ENCODE data around the gene YBX2. TPM values are rescaled to one million over a fixed set of nuclear protein-coding genes. Genes with fewer than 3 reads are reported as not detected.
A peak's percentile ranks its signal among the peaks of the same experiment; 100 is the strongest.

The YBX2 gene
- total RNA-seq, 1 donor from 2014 or later, result 1.3 TPM

DNA sequence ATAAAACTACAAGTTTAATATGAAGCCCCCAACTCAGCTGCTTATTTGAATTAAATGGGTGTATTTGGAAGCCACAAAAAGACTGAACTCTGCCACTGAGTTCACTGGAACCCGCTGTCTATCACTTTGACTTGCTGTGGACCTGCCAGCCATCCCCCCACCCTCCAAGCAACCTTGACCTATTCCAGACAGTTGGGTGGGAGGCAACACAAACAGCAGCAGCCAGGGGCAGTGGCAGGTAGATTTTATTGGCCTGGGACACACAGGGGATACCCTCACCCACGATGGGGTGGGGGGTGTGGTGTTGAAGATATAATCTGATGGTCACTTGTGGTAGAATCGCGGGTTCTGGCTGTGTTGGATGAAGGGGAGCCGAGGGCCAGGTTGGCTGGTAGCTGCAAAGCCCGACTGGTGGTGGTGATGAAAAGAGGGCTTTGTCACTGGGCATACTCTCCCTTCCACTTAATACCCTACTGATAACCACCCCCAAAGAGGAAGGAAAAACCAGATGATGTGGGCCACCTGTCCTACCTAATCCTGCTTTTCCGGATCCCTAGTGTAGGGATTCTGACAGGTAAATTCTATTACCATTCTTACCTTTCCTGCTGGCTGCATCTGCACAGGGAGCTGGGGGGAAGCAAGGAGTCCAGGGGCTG is 18.1 kb upstream of the YBX2 start:
- Mint-ChIP-seq H3K4me1 (ENCODE audit: low read depth, unreplicated experiment) (peaks cover 20% of the 10 kb centered on the region), H3K27ac (ENCODE audit: unreplicated experiment) (peak overlapping the region; percentile 43), H3K9me3 (ENCODE audit: unreplicated experiment) (peaks cover 23% of the 10 kb centered on the region), H3K27me3 (ENCODE audit: unreplicated experiment) (peaks cover 12% of the 10 kb centered on the region), H3K4me3 (ENCODE audit: unreplicated experiment) (no peak overlapping the region), H3K36me3 (ENCODE audit: unreplicated experiment) (peaks cover 10% of the 10 kb centered on the region)
- TF ChIP-seq, protein P1, sequence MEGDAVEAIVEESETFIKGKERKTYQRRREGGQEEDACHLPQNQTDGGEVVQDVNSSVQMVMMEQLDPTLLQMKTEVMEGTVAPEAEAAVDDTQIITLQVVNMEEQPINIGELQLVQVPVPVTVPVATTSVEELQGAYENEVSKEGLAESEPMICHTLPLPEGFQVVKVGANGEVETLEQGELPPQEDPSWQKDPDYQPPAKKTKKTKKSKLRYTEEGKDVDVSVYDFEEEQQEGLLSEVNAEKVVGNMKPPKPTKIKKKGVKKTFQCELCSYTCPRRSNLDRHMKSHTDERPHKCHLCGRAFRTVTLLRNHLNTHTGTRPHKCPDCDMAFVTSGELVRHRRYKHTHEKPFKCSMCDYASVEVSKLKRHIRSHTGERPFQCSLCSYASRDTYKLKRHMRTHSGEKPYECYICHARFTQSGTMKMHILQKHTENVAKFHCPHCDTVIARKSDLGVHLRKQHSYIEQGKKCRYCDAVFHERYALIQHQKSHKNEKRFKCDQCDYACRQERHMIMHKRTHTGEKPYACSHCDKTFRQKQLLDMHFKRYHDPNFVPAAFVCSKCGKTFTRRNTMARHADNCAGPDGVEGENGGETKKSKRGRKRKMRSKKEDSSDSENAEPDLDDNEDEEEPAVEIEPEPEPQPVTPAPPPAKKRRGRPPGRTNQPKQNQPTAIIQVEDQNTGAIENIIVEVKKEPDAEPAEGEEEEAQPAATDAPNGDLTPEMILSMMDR (IDR thresholded peaks at IDR 0.05; ENCODE audit: partially characterized antibody, unreplicated experiment), result no peak
- DNase-seq, result no peak

DNA sequence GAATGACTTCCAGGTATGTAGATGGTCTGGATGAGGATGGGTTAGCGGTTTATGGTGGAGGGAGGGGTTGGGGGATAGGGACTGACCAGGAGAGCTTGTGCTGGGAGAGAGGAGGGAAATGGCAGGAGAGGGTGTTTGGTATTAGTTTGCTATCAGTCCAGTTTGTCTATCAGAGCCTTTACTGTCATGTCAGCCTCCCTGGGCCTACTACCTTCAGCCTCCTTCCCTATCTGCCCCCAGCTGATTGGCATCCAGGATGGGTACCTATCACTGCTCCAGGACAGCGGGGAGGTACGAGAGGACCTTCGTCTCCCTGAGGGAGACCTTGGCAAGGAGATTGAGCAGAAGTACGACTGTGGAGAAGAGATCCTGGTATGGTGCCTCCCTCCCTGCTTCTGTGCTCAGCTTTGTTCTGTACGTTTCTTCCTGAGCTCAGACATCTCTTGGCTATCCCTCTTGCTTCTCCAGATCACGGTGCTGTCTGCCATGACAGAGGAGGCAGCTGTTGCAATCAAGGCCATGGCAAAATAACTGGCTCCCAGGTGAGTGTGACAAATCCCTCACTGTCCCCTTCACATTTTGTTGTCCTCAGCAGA is 16.8 kb upstream of the YBX2 start:
- Mint-ChIP-seq H3K9me3 (ENCODE audit: unreplicated experiment) (peaks cover 28% of the 10 kb centered on the region), H3K36me3 (ENCODE audit: unreplicated experiment) (peaks cover 10% of the 10 kb centered on the region), H3K4me3 (ENCODE audit: unreplicated experiment) (peak overlapping the region; percentile 99), H3K27me3 (ENCODE audit: unreplicated experiment) (peaks cover 15% of the 10 kb centered on the region), H3K4me1 (ENCODE audit: low read depth, unreplicated experiment) (peaks cover 18% of the 10 kb centered on the region), H3K27ac (ENCODE audit: unreplicated experiment) (peak overlapping the region; percentile 17)
- DNase-seq, result no peak
- TF ChIP-seq, protein P1 (IDR thresholded peaks at IDR 0.05; ENCODE audit: partially characterized antibody, unreplicated experiment), result no peak

DNA sequence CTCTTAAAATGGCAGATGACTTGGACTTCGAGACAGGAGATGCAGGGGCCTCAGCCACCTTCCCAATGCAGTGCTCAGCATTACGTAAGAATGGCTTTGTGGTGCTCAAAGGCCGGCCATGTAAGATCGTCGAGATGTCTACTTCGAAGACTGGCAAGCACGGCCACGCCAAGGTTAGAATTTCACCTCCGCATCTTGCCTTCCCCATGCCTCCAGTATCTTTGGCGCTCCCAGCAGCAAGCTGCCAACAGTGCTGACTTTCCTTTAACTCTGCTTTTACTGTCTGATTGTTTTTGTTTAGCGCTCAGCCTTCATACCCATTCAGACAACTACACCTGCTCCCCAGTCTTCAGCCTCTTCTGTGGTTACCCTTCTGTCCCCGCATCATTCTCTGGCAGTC is 15.2 kb upstream of the YBX2 start:
- H3K4me1 Mint-ChIP-seq (ENCODE audit: low read depth, unreplicated experiment), result peaks cover 18% of the 10 kb centered on the region
- H3K9me3 Mint-ChIP-seq (ENCODE audit: unreplicated experiment), result peaks cover 28% of the 10 kb centered on the region
- peak overlapping the region; percentile 99 for H3K27ac Mint-ChIP-seq (ENCODE audit: unreplicated experiment)

DNA sequence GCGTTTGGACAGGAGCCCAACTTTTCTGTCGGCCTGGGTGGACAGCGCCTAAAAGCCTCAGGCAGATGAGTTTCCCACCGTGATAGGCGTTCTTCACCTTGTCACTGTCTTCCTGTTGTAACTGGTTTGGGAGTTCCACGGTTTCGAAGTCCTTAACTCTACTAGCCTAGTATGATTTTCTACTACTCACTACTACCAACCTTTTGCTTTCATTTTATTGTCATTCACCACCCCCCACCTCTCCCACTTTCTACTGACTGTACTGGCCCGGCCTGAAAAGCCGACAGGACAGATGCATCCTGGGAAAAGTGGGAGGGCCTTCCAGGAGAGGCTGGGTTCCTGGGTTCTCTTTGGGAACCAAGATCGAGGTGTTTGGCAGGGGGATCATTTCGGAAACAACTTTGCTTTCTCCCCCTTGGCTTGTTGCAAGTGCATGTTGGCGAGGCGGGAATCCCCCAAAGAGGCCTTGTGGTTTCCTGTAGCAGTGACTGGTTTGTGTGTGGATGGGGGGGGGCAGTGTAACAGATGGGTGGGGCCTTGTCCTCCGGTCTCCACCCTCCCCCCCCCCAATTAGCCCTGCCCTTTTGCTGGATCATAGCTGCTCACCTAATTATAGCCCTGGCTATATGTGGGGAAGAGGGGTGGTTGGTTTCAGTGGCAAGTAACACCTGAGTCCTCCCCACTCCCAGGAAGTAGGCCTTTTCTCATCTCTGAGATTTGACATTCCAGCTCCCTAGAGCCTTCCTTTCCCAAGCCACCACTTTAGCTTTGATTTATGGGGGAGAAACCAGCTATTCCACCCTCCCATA is 14.4 kb upstream of the YBX2 start:
- peaks cover 13% of the 10 kb centered on the region for H3K27me3 Mint-ChIP-seq (ENCODE audit: unreplicated experiment)
- H3K4me1 Mint-ChIP-seq (ENCODE audit: low read depth, unreplicated experiment), result peaks cover 11% of the 10 kb centered on the region
- H3K9me3 Mint-ChIP-seq (ENCODE audit: unreplicated experiment), result peaks cover 21% of the 10 kb centered on the region
- peak; percentile 69 for DNase-seq
- H3K27ac Mint-ChIP-seq (ENCODE audit: unreplicated experiment), result peak overlapping the region; percentile 99
- peak overlapping the region; percentile 99 for H3K4me3 Mint-ChIP-seq (ENCODE audit: unreplicated experiment)
- peaks cover 10% of the 10 kb centered on the region for H3K36me3 Mint-ChIP-seq (ENCODE audit: unreplicated experiment)
- TF ChIP-seq, protein P1 (IDR thresholded peaks at IDR 0.05; ENCODE audit: partially characterized antibody, unreplicated experiment), result no peak

More for the DNA sequence above, 15.2 kb upstream of the YBX2 start:
- TF ChIP-seq, protein P1 (IDR thresholded peaks at IDR 0.05; ENCODE audit: partially characterized antibody, unreplicated experiment), result no peak
- H3K4me3 Mint-ChIP-seq (ENCODE audit: unreplicated experiment), result peak overlapping the region; percentile 99
- peaks cover 15% of the 10 kb centered on the region for H3K27me3 Mint-ChIP-seq (ENCODE audit: unreplicated experiment)
- no peak for DNase-seq
- H3K36me3 Mint-ChIP-seq (ENCODE audit: unreplicated experiment), result peaks cover 10% of the 10 kb centered on the region

Measured in glutamatergic neuron (in vitro differentiated cells).